ENCODE results near the gene MYB.

The MYB gene

GRCh38 chr6:135188718-135189117 lies 7.6 kb downstream of the MYB start:
- no peak for DNase-seq (ENCODE audit: low read depth in 2 of 2)

- DNase-seq (ENCODE audit: low read depth in 2 of 2), result no peak
Observed at GRCh38 chr6:135189344-135189743, 8.2 kb downstream of the MYB start.

GRCh38 chr6:135191508-135192255 lies 10.6 kb downstream of the MYB start:
- no peak for DNase-seq (ENCODE audit: low read depth in 2 of 2)

GRCh38 chr6:135192256-135193174 lies 11.4 kb downstream of the MYB start:
- DNase-seq (ENCODE audit: low read depth in 2 of 2), result no peak

- DNase-seq (ENCODE audit: low read depth in 2 of 2), result no peak
Observed at GRCh38 chr6:135193221-135193620, 12.1 kb downstream of the MYB start.

GRCh38 chr6:135195041-135195440 lies 13.9 kb downstream of the MYB start:
- DNase-seq (ENCODE audit: low read depth in 2 of 2), result no peak

- no peak for DNase-seq (ENCODE audit: low read depth in 2 of 2)
Observed at GRCh38 chr6:135195522-135195921, 14.4 kb downstream of the MYB start.

GRCh38 chr6:135196739-135197510 lies 15.8 kb downstream of the MYB start:
- no peak for DNase-seq (ENCODE audit: low read depth in 2 of 2)

- DNase-seq (ENCODE audit: low read depth in 2 of 2), result no peak
Observed at GRCh38 chr6:135202836-135203235, 21.7 kb downstream of the MYB start.

- DNase-seq (ENCODE audit: low read depth in 2 of 2), result no peak
Observed at GRCh38 chr6:135204951-135205350, 23.8 kb downstream of the MYB start.

- DNase-seq (ENCODE audit: low read depth in 2 of 2), result no peak
Observed at GRCh38 chr6:135209803-135210202, 28.7 kb downstream of the MYB start.

- no peak for DNase-seq (ENCODE audit: low read depth in 2 of 2)
Observed at GRCh38 chr6:135210632-135211305, 29.7 kb downstream of the MYB start.

- no peak for DNase-seq (ENCODE audit: low read depth in 2 of 2)
Observed at GRCh38 chr6:135211306-135211702, 30.2 kb downstream of the MYB start.

- DNase-seq (ENCODE audit: low read depth in 2 of 2), result no peak
Observed at GRCh38 chr6:135212020-135212806, 31.1 kb downstream of the MYB start.

- no peak for DNase-seq (ENCODE audit: low read depth in 2 of 2)
Observed at GRCh38 chr6:135212935-135213334, 31.8 kb downstream of the MYB start.

GRCh38 chr6:135213616-135214015 lies 32.5 kb downstream of the MYB start:
- DNase-seq (ENCODE audit: low read depth in 2 of 2), result no peak

- DNase-seq (ENCODE audit: low read depth in 2 of 2), result no peak
Observed at GRCh38 chr6:135215160-135215559, 34.1 kb downstream of the MYB start.

- no peak for DNase-seq (ENCODE audit: low read depth in 2 of 2)
Observed at GRCh38 chr6:135215563-135215962, 34.5 kb downstream of the MYB start.

- DNase-seq (ENCODE audit: low read depth in 2 of 2), result no peak
Observed at GRCh38 chr6:135217663-135218062, 36.6 kb downstream of the MYB start.

GRCh38 chr6:135219346-135219745 lies 38.2 kb downstream of the MYB start:
- no peak for DNase-seq (ENCODE audit: low read depth in 2 of 2)

GRCh38 chr6:135221042-135221441 lies 39.9 kb downstream of the MYB start:
- no peak for DNase-seq (ENCODE audit: low read depth in 2 of 2)
